ENCODE data around the gene FERMT3.

Gene FERMT3

GRCh38 chr11:64186492-64187165 is 19.9 kb upstream of the FERMT3 start:
- no peak for DNase-seq (ENCODE audit: low read depth in 2 of 2)

GRCh38 chr11:64192434-64192833 is 14.1 kb upstream of the FERMT3 start:
- no peak for DNase-seq (ENCODE audit: low read depth in 2 of 2)

GRCh38 chr11:64196626-64197025 is 9.9 kb upstream of the FERMT3 start:
- DNase-seq (ENCODE audit: low read depth in 2 of 2), result no peak

- no peak for DNase-seq (ENCODE audit: low read depth in 2 of 2)
Observed at GRCh38 chr11:64198511-64198910, 8.0 kb upstream of the FERMT3 start.

- no peak for DNase-seq (ENCODE audit: low read depth in 2 of 2)
Observed at GRCh38 chr11:64201543-64201942, 5.0 kb upstream of the FERMT3 start.

GRCh38 chr11:64202992-64203391 is 3.5 kb upstream of the FERMT3 start:
- no peak for DNase-seq (ENCODE audit: low read depth in 2 of 2)

- DNase-seq (ENCODE audit: low read depth in 2 of 2), result no peak
Observed at GRCh38 chr11:64203421-64204079, 3.0 kb upstream of the FERMT3 start.

GRCh38 chr11:64204080-64204440 is 2.5 kb upstream of the FERMT3 start:
- DNase-seq (ENCODE audit: low read depth in 2 of 2), result no peak

- peak; percentile 59 to 66 for DNase-seq (ENCODE audit: low read depth in 2 of 2)
Observed at GRCh38 chr11:64204464-64204989, 2.0 kb upstream of the FERMT3 start.

- peak; percentile 69 to 70 for DNase-seq (ENCODE audit: low read depth in 2 of 2)
Observed at GRCh38 chr11:64207256-64208085, 950 bp downstream of the FERMT3 start.

- no peak for DNase-seq (ENCODE audit: low read depth in 2 of 2)
Observed at GRCh38 chr11:64208086-64208795, 1.7 kb downstream of the FERMT3 start.

- DNase-seq (ENCODE audit: low read depth in 2 of 2), result no peak
Observed at GRCh38 chr11:64208796-64209562, 2.5 kb downstream of the FERMT3 start.

- DNase-seq (ENCODE audit: low read depth in 2 of 2), result no peak
Observed at GRCh38 chr11:64209563-64209843, 3.0 kb downstream of the FERMT3 start.

GRCh38 chr11:64210301-64211020 is 3.9 kb downstream of the FERMT3 start:
- no peak for DNase-seq (ENCODE audit: low read depth in 2 of 2)

GRCh38 chr11:64211181-64211872 is 4.8 kb downstream of the FERMT3 start:
- no peak for DNase-seq (ENCODE audit: low read depth in 2 of 2)

GRCh38 chr11:64216879-64217278 is 10.4 kb downstream of the FERMT3 start:
- DNase-seq (ENCODE audit: low read depth in 2 of 2), result no peak

GRCh38 chr11:64218628-64219353 is 12.3 kb downstream of the FERMT3 start:
- DNase-seq (ENCODE audit: low read depth in 2 of 2), result no peak

GRCh38 chr11:64219354-64219684 is 12.8 kb downstream of the FERMT3 start:
- DNase-seq (ENCODE audit: low read depth in 2 of 2), result no peak

- no peak for DNase-seq (ENCODE audit: low read depth in 2 of 2)
Observed at GRCh38 chr11:64219755-64220154, 13.2 kb downstream of the FERMT3 start.

- no peak for DNase-seq (ENCODE audit: low read depth in 2 of 2)
Observed at GRCh38 chr11:64220271-64220670, 13.8 kb downstream of the FERMT3 start.

All from activated CD4-positive, alpha-beta T cell treated with anti-CD3 and anti-CD28 coated beads for 24 hours (primary cell).